ENCODE results near the gene C12orf50. TPM values are rescaled to one million over a fixed set of nuclear protein-coding genes. Genes with fewer than 3 reads are reported as not detected.

C12orf50 gene
- total RNA-seq, 1 donor from 2014 or later = not detected

Small RNA genes within 50 kb of the gene (small RNA-seq; reads per million reads assigned to genes)
- gene RNA5SP364 = not detected

Other genes with a start within 250 kb of the C12orf50 start
- gene CEP290, start 112.7 kb upstream of the C12orf50 start, total RNA-seq = 37.5 TPM
- gene TMTC3, start 112.9 kb upstream of the C12orf50 start, total RNA-seq = 28.1 TPM